ENCODE measurements around the gene ARL8B.

Gene ARL8B

GRCh38 chr3:5090197-5090596 is 31.9 kb upstream of the ARL8B start:
- no peak for TF ChIP-seq RARB (CRISPR knock-in tag; IDR thresholded peaks at IDR 0.05)
- ATAC-seq = no peak

GRCh38 chr3:5092018-5092417 is 30.1 kb upstream of the ARL8B start:
- no peak for ATAC-seq
- TF ChIP-seq ZNF565 (CRISPR knock-in tag; conservative IDR thresholded peaks at IDR 0.05; ENCODE audit: low read depth) (no peak), ISL1 (CRISPR knock-in tag; IDR thresholded peaks at IDR 0.05) (no peak), OSR1 (CRISPR knock-in tag; IDR thresholded peaks at IDR 0.05) (no peak), ARNTL (CRISPR knock-in tag; IDR thresholded peaks at IDR 0.05; ENCODE audit: borderline replicate concordance, low read depth) (no peak), TSHZ2 (CRISPR knock-in tag; IDR thresholded peaks at IDR 0.05) (no peak), PPARA (CRISPR knock-in tag; IDR thresholded peaks at IDR 0.05; ENCODE audit: borderline replicate concordance) (no peak), ZNF8 (CRISPR knock-in tag; IDR thresholded peaks at IDR 0.05) (no peak), CREB5 (CRISPR knock-in tag; IDR thresholded peaks at IDR 0.05; ENCODE audit: low read depth) (no peak), ESRRG (CRISPR knock-in tag; IDR thresholded peaks at IDR 0.05) (no peak)

- no peak for ATAC-seq
- TF ChIP-seq ZC3H10 (CRISPR knock-in tag; IDR thresholded peaks at IDR 0.05) (no peak), TOX (CRISPR knock-in tag; IDR thresholded peaks at IDR 0.05; ENCODE audit: borderline replicate concordance) (no peak), PPARA (CRISPR knock-in tag; IDR thresholded peaks at IDR 0.05; ENCODE audit: borderline replicate concordance) (no peak), BACH2 (CRISPR knock-in tag; IDR thresholded peaks at IDR 0.05; ENCODE audit: borderline replicate concordance) (no peak), CSRNP3 (CRISPR knock-in tag; IDR thresholded peaks at IDR 0.05) (no peak), POU6F1 (CRISPR knock-in tag; IDR thresholded peaks at IDR 0.05; ENCODE audit: borderline replicate concordance, low read depth) (no peak), GLIS3 (CRISPR knock-in tag; IDR thresholded peaks at IDR 0.05) (no peak), ZNF8 (CRISPR knock-in tag; IDR thresholded peaks at IDR 0.05) (no peak), CREB5 (CRISPR knock-in tag; IDR thresholded peaks at IDR 0.05; ENCODE audit: low read depth) (no peak), ZFP30 (CRISPR knock-in tag; IDR thresholded peaks at IDR 0.05) (no peak), ESRRG (CRISPR knock-in tag; IDR thresholded peaks at IDR 0.05) (no peak), ZNF70 (CRISPR knock-in tag; IDR thresholded peaks at IDR 0.05) (no peak), RARB (CRISPR knock-in tag; IDR thresholded peaks at IDR 0.05) (no peak), ARNTL (CRISPR knock-in tag; IDR thresholded peaks at IDR 0.05; ENCODE audit: borderline replicate concordance, low read depth) (no peak), TCF4 (CRISPR knock-in tag; IDR thresholded peaks at IDR 0.05; ENCODE audit: borderline replicate concordance) (no peak)
Measured at GRCh38 chr3:5093731-5094130, 28.4 kb upstream of the ARL8B start.

- TF ChIP-seq TSHZ2 (CRISPR knock-in tag; IDR thresholded peaks at IDR 0.05) = no peak
- TF ChIP-seq ISL1 (CRISPR knock-in tag; IDR thresholded peaks at IDR 0.05) = no peak
- TF ChIP-seq CSDC2 (CRISPR knock-in tag; IDR thresholded peaks at IDR 0.05) = no peak
- TF ChIP-seq PATZ1 (CRISPR knock-in tag; IDR thresholded peaks at IDR 0.05; ENCODE audit: borderline replicate concordance) = no peak
- peak; percentile 48; the same call in 2 of the 3 replicates for ATAC-seq
Measured at GRCh38 chr3:5095886-5096285, 26.2 kb upstream of the ARL8B start.
